T-helper 1 cell treated with Interleukin-12 subunit alpha and Interleukin-12 subunit beta and Interleukin-4 antibody, amounts not matched to agents 30 μg/mL and 1 μg/mL, for 36 hours (primary cell): Measurements from ENCODE around the gene RFTN1.

Source experiments
- H3K27ac Mint-ChIP-seq: one replicate; pipeline ENCODE4 v1.8.0; 2021; ENCODE audit warnings: mild to moderate bottlenecking, mixed read lengths
- H3K27me3 Mint-ChIP-seq: one replicate; pipeline ENCODE4 v1.8.0; 2021; ENCODE audit warnings: low read depth, mixed read lengths
- H3K36me3 Mint-ChIP-seq: one replicate; pipeline ENCODE4 v1.8.0; 2021; ENCODE audit warnings: low read depth, mixed read lengths
- H3K4me1 Mint-ChIP-seq: one replicate; pipeline ENCODE4 v1.8.0; 2021; ENCODE audit warnings: low read depth, mixed read lengths
- H3K4me3 Mint-ChIP-seq: one replicate; pipeline ENCODE4 v1.8.0; 2021; ENCODE audit warnings: mild to moderate bottlenecking, moderate library complexity, mixed read lengths
- H3K9me3 Mint-ChIP-seq: one replicate; pipeline ENCODE4 v1.8.0; 2021; ENCODE audit warnings: mixed read lengths

Gene RFTN1

DNA sequence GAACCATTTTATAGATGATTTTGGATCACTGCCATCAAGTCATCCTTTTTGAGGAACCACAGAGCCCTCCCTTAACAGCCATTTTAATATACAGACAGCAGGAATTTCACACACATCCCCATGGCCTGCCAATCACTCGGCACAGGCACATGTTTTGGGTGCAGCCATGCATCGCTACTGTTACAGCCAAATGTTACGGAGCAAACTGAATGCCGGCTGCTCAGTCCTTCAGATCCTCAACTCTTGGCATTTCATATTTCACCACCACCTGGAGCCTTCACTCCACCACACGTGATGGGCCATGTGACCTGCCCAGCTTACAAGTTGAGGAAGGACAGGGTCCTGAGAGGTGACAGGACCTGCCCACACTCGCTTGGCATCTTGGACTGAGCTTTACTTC is 157.7 kb downstream of the RFTN1 start:
- H3K27ac Mint-ChIP-seq = no peak overlapping the region
- H3K9me3 Mint-ChIP-seq = no peaks in the 10 kb centered on the region
- H3K36me3 Mint-ChIP-seq = peaks cover 35% of the 10 kb centered on the region
- H3K4me1 Mint-ChIP-seq = peaks cover 30% of the 10 kb centered on the region
- no peaks in the 10 kb centered on the region for H3K27me3 Mint-ChIP-seq
- H3K4me3 Mint-ChIP-seq = no peak overlapping the region

DNA sequence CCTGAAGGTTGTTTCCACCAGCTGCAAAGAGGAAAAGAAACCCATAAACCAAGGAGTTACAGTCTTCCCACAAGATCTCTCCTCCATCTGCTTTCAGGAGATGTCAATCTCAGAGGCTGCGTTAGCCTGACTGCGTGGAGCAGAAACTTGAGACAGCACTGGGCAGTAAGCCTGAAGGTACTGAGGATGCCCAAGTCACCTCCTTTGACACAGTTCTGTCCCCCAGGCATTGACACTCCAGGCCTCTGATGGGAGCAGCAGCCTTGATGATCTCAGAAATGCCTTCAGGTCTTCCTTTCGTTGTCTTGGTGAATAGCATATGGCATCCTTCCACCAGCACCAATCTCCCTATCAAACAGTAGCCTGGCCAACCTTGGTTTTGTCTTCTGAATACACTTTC is 159.2 kb downstream of the RFTN1 start:
- H3K27ac Mint-ChIP-seq = no peak overlapping the region
- peaks cover 29% of the 10 kb centered on the region for H3K4me1 Mint-ChIP-seq
- no peak overlapping the region for H3K4me3 Mint-ChIP-seq
- no peaks in the 10 kb centered on the region for H3K27me3 Mint-ChIP-seq
- H3K36me3 Mint-ChIP-seq = peaks cover 44% of the 10 kb centered on the region
- no peaks in the 10 kb centered on the region for H3K9me3 Mint-ChIP-seq

DNA sequence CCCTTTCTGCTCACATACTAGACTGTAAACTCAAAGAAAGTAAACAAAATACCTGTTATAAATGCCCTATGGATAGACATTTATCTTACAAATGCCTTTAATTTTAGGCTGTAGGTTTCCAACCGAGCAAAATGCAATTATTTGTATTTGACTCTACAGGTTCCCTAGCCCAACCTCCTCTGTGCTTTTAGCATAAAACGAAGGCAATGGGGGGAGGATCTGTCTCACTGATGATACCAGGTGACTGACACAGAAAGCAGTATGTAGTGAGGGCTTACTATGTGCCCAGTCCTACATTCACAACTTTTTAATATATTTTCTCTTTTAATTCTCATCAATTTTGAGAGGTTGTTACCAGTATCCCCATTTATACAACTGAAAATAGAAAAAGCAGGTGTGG is 161.1 kb downstream of the RFTN1 start:
- Mint-ChIP-seq H3K9me3 (no peaks in the 10 kb centered on the region), H3K27ac (no peak overlapping the region), H3K4me1 (peaks cover 20% of the 10 kb centered on the region), H3K27me3 (no peaks in the 10 kb centered on the region), H3K36me3 (peaks cover 53% of the 10 kb centered on the region), H3K4me3 (no peak overlapping the region)

DNA sequence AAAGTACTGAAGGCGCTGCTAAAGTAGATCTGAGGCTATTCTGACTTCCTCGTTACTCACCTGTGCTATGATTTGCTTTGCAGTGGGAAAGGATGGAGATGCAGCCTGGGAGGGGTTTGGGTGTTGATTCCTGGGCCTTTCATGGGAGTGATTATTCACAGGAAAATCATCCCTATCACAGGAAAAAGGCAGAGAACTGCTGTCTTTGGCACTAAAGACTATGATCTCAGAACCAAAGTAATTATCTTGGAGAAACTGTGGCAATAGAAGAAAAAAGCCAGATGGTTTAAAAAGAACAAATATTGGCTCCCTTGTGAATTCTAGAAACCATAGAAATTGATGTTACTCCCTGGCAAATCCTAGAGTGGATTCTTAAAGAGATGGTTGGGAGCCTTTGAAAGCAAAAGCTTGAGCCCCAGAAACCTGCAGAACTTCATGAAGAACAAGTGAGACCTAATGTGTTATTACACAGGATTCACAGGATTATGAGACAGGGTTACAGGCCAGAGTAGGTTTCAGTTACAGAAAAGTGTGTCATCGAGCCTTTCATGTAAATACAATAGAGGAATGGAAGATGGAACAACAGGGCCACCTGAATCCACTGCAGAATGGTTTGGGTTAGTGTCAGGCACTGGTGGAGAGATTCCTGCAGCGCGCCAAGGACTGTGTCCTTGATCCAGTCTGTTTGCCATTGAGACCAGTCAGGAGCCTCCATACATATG is 162.7 kb downstream of the RFTN1 start:
- Mint-ChIP-seq H3K27me3 (no peaks in the 10 kb centered on the region), H3K9me3 (no peaks in the 10 kb centered on the region), H3K4me3 (no peak overlapping the region), H3K27ac (peak overlapping the region; percentile 8), H3K36me3 (peaks cover 62% of the 10 kb centered on the region), H3K4me1 (peaks cover 28% of the 10 kb centered on the region)

DNA sequence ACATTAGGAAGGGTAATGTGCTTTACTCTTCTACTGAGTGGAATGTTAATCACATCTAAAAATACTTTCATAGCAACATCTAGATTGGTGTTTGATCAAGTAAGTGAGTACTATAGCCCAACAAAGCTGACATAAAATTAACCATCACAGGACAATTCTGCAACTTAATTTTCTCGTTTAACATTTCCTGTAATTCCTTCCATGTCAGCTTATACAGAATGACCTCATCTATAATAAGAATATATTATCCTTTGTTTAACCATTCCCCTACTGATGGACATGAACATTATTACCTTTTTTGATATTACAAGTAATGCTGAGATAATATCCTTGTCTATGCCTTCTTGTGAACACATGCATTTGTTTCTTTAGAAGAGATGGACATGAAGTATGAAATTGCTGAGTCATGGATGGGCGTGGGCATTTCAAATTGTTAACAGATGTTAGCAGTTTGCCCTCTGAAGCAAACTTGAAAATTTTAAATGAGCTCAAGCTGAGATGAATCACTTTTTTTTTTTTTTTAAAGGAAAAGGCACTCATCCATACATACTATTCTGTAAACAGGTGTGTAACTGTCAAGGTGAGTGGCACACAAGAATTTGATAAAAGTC is 163.4 kb downstream of the RFTN1 start:
- peaks cover 68% of the 10 kb centered on the region for H3K36me3 Mint-ChIP-seq

DNA sequence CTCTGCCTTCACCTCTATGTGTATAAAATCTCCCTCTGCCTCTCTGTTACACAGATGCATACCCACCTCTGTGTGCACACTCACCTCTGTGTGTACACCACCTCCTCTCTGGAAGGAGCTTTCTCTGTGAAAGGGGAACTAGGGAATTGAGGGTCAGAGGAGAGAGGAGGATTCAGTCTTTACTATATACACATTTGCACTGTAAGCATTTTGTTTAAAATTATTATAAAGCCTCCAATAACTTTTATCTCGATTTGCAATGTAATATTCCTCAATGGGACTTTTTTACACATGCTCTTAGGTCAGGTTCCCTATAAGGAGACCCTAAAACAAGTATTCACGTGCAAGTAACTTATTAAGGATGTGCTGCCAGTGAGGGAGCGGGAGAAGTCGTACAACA is 166.0 kb downstream of the RFTN1 start:
- Mint-ChIP-seq H3K4me1 (peaks cover 32% of the 10 kb centered on the region), H3K27me3 (no peaks in the 10 kb centered on the region), H3K27ac (no peak overlapping the region), H3K36me3 (peaks cover 72% of the 10 kb centered on the region), H3K9me3 (no peaks in the 10 kb centered on the region), H3K4me3 (no peak overlapping the region)

More for the DNA sequence above, 163.4 kb downstream of the RFTN1 start:
- H3K4me1 Mint-ChIP-seq = peaks cover 29% of the 10 kb centered on the region
- peak overlapping the region; percentile 18 for H3K27ac Mint-ChIP-seq
- H3K9me3 Mint-ChIP-seq = no peaks in the 10 kb centered on the region
- H3K4me3 Mint-ChIP-seq = no peak overlapping the region
- no peaks in the 10 kb centered on the region for H3K27me3 Mint-ChIP-seq

DNA sequence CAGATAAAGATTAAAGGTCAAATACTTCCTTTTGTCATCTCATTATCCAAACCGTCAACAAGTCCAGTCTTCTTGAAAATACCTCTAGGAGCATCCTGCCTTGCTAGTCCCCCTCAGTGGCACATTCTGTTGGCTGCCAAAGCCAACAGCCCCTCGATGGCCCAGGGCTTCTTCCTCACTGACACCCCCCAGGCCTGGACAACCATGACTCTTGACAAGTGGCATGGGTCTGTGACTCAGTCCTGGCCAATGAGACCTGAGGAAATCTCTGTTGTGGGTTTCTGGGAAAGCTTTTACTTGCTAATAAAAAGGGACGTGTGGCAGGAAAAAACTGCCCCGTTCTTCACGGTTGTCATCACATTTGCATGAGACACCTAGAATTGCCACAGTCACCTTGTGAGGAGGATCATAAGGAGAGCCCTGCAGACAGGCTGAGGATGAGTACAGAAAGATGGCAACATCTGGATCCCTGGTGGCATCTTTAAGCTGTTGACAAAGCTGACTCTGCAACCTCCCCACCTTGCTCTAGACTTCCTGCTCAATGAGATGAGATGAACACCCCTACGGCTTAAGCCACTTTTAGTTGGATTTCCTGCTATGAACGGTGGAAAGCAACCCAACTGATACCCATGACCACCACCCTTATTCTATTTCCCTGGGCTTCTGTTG is 167.0 kb downstream of the RFTN1 start:
- Mint-ChIP-seq H3K27me3 (no peaks in the 10 kb centered on the region), H3K36me3 (peaks cover 73% of the 10 kb centered on the region), H3K9me3 (no peaks in the 10 kb centered on the region), H3K4me3 (no peak overlapping the region), H3K4me1 (peaks cover 32% of the 10 kb centered on the region), H3K27ac (peak overlapping the region; percentile 45)

DNA sequence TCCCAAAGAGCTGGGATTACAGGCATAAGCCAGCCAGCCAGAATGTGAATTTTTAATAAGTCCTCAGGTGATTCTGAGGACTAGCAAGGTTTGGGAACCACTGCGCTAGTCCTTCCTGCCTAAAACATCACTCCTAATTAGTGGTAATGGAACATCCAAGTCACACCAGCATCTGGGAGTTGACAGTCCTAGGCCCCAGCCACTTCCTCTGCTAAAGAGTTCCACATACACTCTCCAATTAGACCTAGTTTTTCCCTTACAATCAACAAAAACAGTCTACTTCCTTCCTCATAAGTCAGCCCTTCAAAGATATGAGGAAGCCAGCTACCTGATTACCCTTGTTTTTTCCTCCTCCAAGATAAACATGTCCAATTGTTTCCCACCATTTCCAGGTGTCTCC is 170.4 kb downstream of the RFTN1 start:
- H3K9me3 Mint-ChIP-seq = no peaks in the 10 kb centered on the region
- H3K4me3 Mint-ChIP-seq = no peak overlapping the region
- H3K4me1 Mint-ChIP-seq = peaks cover 50% of the 10 kb centered on the region
- no peak overlapping the region for H3K27ac Mint-ChIP-seq
- H3K27me3 Mint-ChIP-seq = no peaks in the 10 kb centered on the region
- peaks cover 71% of the 10 kb centered on the region for H3K36me3 Mint-ChIP-seq

DNA sequence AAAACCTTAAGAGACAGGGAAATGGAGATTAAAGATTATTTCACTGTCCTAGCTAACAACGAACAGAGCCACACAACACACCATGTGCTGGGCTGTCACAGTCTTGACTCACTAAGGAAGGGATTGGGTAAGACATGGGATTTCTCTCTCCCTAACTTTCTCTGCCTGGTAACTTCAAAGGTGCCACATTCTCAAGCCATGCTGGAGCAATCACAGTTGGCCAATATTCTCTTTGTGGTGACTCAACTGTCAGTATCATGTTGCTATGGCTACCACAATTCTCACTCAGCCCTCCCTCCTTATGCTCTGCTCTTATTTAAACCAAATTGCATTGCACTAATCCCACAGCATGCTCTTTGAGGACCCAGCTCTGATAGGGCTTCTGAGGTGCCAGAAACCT is 174.5 kb downstream of the RFTN1 start:
- H3K9me3 Mint-ChIP-seq = no peaks in the 10 kb centered on the region
- peaks cover 51% of the 10 kb centered on the region for H3K4me1 Mint-ChIP-seq
- H3K27ac Mint-ChIP-seq = peak overlapping the region; percentile 88
- no peaks in the 10 kb centered on the region for H3K27me3 Mint-ChIP-seq
- no peak overlapping the region for H3K4me3 Mint-ChIP-seq
- peaks cover 66% of the 10 kb centered on the region for H3K36me3 Mint-ChIP-seq

DNA sequence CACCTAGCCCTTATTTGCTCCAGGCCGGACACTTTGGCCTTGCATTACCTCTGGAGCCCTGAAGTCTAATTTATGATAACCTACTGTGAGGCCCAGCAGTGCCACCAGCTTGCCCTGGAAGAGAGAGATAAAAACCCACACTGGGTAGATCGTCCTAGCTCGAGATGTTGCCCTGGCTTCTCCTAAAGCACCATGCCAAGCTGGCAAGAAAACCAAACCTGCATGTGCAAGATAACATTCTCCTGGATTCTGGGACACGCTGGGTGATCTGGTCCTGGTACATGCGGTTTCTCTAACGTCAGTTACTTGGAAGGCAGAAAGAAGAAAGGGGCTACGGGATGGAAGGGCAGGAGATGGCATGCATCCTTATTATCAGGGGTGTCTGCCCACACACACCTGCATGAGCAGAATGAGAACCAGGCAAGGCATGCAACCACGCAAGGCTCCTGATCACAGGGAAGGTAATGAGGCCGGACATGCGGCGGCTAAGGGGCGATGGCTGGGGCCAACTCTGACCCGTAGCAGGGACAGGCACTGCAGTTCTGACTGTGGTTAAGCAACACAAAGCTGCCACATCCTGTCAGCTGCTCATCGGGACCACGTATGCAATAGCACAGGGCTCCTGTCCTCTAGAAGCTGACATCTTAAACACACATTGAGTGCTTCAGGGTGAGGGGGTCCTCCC is 175.5 kb downstream of the RFTN1 start:
- H3K9me3 Mint-ChIP-seq = no peaks in the 10 kb centered on the region
- peak overlapping the region; percentile 88 for H3K27ac Mint-ChIP-seq
- H3K4me3 Mint-ChIP-seq = peak overlapping the region; percentile 69
- H3K4me1 Mint-ChIP-seq = peaks cover 45% of the 10 kb centered on the region
- peaks cover 59% of the 10 kb centered on the region for H3K36me3 Mint-ChIP-seq
- no peaks in the 10 kb centered on the region for H3K27me3 Mint-ChIP-seq

DNA sequence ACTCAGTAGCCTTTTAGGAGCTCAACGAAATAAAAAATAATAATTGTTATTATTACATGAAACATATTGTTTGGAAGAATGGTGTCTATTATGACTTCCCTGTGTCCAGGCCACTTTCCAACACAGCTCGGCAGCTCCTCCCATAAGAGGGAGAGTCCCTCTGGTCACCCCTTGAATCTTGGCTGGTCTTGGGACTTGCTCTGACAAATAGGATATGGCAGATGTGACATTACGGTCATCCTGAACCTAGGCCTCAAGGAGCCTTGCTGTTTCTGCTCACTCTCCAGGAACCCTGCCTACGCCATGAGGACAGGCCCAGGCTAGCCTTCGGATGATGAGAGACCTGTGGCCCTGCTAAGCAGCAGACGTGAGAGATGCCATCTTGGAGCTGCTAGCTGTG is 176.7 kb downstream of the RFTN1 start:
- peaks cover 49% of the 10 kb centered on the region for H3K4me1 Mint-ChIP-seq
- peaks cover 10% of the 10 kb centered on the region for H3K9me3 Mint-ChIP-seq
- no peak overlapping the region for H3K27ac Mint-ChIP-seq
- H3K4me3 Mint-ChIP-seq = no peak overlapping the region
- peaks cover 66% of the 10 kb centered on the region for H3K36me3 Mint-ChIP-seq
- no peaks in the 10 kb centered on the region for H3K27me3 Mint-ChIP-seq

DNA sequence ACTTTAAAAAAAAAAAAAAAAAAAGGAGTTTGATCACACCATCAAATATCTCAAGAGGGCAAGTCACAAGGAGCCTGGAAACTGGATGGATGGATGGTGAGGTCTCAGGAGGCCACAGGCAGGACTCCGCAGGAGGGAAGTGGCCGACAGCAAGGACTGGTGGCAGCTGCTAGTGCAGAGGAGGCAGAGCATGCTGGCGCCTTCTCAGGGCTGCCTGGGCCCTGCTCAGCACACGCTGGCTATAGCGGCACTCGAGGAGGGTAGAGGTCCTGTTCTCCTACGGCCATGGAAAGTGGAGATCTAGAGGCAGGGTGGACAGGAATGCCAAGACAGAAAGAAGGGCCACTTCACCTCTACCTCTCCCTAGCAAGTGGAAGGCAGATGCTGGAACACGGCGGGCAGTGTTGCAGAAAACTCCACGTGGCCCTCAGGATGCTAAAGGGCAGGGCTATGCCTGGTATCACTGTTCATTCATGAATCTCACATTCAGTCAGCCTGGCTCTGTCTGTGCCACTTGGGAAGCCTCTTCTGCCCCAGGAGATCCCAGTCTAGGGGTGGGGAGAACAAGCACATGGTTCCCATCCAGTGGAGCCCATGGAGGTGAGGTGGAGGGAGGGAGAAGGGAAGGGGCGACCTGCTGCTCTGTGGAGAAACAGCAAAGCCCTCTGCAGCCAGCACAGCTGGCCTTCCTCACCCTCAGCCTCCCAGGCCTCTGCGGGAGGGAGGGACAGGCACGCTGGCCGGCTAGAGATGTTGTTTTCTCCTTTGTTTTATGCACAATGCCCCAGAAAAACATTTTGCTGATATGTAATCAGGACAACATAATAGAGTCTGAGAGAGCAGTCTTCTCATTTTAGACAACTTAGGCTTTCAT is 177.5 kb downstream of the RFTN1 start:
- Mint-ChIP-seq H3K27me3 (no peaks in the 10 kb centered on the region), H3K4me1 (peaks cover 49% of the 10 kb centered on the region), H3K4me3 (no peak overlapping the region), H3K36me3 (peaks cover 72% of the 10 kb centered on the region), H3K27ac (peak overlapping the region; percentile 41), H3K9me3 (peaks cover 16% of the 10 kb centered on the region)

DNA sequence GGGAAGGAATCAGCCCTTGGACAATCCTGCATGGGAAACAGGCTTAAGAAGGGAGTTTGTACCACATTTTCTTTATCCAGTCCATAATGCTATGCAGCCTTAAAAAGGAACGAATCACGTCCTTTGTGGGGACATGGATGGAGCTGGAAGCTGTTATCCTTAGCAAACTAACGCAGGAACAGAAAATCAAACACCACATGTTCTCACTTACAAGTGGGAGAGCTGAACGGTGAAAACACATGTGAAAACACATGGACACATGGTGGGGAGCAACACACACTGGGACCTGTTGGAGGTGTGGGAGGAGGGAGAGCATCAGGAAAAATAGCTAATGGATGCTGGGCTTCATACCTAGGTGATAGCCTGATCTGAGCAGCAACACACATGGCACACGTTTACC is 178.2 kb downstream of the RFTN1 start:
- H3K36me3 Mint-ChIP-seq = peaks cover 74% of the 10 kb centered on the region
- peak overlapping the region; percentile 77 for H3K27ac Mint-ChIP-seq
- no peak overlapping the region for H3K4me3 Mint-ChIP-seq
- peaks cover 49% of the 10 kb centered on the region for H3K4me1 Mint-ChIP-seq
- H3K27me3 Mint-ChIP-seq = no peaks in the 10 kb centered on the region
- peaks cover 16% of the 10 kb centered on the region for H3K9me3 Mint-ChIP-seq

DNA sequence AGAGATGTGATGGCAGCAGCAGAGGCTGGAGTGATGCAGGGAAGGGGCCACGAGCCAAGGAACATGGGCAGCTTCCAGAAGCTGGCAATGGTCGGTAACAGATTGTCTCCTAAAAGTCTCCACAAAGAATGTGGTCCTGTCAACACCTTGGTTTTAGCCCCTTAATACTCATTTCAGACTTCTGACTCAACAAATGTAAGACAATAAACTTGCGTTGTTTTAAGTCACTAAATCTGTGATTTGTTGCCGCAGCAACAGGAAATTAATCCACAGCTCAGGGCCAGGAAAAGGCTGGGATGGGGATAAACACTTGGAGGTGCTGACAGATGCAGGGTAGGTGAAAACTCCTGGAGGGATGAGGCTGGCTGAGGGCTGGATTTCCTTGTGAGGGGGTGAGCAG is 178.6 kb downstream of the RFTN1 start:
- Mint-ChIP-seq H3K9me3 (peaks cover 16% of the 10 kb centered on the region), H3K27me3 (no peaks in the 10 kb centered on the region), H3K4me1 (peaks cover 47% of the 10 kb centered on the region), H3K4me3 (no peak overlapping the region), H3K27ac (peak overlapping the region; percentile 77), H3K36me3 (peaks cover 75% of the 10 kb centered on the region)
